ENCODE data around the gene KRT1.

DNA sequence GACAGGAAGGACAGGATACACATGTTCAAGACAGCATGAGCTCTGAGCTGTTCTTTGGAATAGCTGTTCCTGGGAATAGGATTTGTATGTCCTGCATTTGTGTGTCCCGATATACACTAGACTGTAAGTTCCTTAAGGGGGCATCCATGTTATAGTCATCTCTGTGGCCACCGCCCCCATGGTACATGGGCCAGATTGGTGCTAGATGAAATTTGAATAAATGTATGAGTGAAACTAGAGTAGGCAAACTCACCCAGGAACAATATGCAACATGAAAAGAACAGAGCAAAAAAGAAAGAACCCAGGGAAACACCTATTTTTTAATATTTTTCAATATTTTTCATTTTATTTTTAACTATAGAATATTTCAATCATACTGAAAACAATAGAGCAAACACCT lies 48.2 kb upstream of the KRT1 start:
- TF ChIP-seq, protein P1, sequence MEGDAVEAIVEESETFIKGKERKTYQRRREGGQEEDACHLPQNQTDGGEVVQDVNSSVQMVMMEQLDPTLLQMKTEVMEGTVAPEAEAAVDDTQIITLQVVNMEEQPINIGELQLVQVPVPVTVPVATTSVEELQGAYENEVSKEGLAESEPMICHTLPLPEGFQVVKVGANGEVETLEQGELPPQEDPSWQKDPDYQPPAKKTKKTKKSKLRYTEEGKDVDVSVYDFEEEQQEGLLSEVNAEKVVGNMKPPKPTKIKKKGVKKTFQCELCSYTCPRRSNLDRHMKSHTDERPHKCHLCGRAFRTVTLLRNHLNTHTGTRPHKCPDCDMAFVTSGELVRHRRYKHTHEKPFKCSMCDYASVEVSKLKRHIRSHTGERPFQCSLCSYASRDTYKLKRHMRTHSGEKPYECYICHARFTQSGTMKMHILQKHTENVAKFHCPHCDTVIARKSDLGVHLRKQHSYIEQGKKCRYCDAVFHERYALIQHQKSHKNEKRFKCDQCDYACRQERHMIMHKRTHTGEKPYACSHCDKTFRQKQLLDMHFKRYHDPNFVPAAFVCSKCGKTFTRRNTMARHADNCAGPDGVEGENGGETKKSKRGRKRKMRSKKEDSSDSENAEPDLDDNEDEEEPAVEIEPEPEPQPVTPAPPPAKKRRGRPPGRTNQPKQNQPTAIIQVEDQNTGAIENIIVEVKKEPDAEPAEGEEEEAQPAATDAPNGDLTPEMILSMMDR (IDR thresholded peaks at IDR 0.05; ENCODE audit: insufficient read depth, low read length): no peak
- no peak for TF ChIP-seq GABPA (IDR thresholded peaks at IDR 0.05; ENCODE audit: low read depth)
- TF ChIP-seq, protein P2, sequence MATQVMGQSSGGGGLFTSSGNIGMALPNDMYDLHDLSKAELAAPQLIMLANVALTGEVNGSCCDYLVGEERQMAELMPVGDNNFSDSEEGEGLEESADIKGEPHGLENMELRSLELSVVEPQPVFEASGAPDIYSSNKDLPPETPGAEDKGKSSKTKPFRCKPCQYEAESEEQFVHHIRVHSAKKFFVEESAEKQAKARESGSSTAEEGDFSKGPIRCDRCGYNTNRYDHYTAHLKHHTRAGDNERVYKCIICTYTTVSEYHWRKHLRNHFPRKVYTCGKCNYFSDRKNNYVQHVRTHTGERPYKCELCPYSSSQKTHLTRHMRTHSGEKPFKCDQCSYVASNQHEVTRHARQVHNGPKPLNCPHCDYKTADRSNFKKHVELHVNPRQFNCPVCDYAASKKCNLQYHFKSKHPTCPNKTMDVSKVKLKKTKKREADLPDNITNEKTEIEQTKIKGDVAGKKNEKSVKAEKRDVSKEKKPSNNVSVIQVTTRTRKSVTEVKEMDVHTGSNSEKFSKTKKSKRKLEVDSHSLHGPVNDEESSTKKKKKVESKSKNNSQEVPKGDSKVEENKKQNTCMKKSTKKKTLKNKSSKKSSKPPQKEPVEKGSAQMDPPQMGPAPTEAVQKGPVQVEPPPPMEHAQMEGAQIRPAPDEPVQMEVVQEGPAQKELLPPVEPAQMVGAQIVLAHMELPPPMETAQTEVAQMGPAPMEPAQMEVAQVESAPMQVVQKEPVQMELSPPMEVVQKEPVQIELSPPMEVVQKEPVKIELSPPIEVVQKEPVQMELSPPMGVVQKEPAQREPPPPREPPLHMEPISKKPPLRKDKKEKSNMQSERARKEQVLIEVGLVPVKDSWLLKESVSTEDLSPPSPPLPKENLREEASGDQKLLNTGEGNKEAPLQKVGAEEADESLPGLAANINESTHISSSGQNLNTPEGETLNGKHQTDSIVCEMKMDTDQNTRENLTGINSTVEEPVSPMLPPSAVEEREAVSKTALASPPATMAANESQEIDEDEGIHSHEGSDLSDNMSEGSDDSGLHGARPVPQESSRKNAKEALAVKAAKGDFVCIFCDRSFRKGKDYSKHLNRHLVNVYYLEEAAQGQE (IDR thresholded peaks at IDR 0.05; ENCODE audit: insufficient replicate concordance, low read depth): no peak
- TF ChIP-seq POLR2AphosphoS5 (IDR thresholded peaks at IDR 0.05; ENCODE audit: low read depth): no peak
- TF ChIP-seq SPI1 (IDR thresholded peaks at IDR 0.05; ENCODE audit: borderline replicate concordance, low read depth): no peak

All from HL-60 (cell line).